GM19193 (cell line): ENCODE measurements around the gene SPATA12.

Source experiments
- POLR2A ChIP-seq: IDR thresholded peaks from 4 replicates; pipeline ENCODE4 v1.6.1; 2011; ENCODE audit not compliant: insufficient read depth, insufficient read length; ENCODE audit errors: extremely low read depth

SPATA12 gene

DNA sequence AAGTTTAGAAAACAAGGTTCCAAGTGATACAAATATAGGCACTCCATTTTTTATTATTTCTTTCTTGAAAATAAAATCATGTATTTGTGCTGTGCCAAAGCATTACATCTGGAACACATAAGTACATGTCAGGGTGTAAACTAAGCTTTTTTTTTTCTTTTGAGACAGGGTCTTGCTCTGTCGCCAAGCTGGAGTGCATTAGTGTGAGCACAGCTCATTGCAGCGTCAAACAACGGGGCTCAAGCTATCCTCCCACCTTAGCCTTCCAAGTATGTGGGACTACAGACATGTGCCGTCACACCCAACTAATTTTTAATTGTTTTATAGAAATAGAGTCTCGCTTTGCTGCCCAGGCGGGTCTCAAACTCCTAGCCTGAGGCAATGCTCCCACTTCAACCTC is 9.0 kb downstream of the SPATA12 start:
- TF ChIP-seq POLR2A = no peak

DNA sequence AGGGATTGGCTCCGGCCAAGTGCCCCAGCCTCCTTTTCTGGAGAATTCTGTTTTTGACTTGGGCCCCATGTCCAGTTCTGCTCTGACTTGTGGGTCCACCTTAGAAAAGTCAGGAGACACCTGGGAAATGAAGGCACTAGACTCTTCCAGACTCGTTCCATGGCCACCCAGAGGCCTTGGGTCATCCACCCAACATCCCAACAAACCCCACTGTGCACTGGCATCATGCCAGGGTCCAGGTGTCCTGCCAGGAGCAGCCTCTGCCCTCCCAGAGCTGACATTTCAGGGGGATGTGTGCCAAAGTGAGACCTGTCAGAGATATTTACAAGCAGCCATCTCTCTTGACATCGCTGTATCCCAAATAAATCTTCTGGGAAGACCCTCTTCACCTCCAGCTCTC is 13.2 kb downstream of the SPATA12 start:
- no peak for TF ChIP-seq POLR2A

DNA sequence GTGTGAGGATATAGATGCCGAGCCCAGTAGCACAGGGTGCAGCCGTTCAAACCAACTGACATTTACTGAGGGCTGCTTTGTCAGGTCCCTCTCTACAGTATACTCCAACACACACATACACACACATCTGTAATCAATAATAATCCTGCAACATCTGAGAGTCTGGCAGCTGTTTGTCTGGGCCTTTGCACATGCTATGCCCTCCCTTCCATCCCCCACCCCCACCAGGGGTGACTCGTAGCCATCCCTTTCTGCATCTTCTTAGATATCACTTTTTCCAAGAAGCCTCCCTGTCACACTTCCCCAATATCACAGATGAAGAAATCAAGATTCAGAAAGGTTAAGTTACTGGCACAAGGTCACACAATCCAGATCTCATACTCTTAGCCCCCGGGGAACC is 13.7 kb downstream of the SPATA12 start:
- TF ChIP-seq POLR2A = no peak

DNA sequence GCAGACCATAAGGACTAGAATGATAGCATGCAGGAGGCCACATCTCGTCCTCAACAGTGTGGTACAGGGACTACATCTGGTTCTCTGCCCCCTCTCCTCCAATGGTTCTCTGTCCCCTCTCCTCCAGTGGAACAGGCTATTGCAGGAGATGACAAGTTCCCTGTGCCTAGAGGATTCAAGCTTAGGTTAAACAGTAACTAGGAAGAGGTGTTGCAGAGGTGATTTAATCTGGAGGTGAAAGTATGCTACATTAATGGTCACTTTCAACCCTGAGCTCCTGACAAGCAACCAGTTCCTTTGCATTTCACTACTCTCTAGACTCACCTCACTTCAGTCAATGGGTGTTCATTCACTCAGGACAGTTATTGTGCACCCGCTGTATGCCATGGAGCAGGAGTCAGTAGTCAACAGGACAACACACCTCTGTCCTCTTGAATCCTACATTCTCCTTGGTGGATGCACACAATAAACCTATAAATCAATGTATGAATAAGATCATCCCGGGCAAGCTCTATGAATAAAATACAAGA is 16.0 kb downstream of the SPATA12 start:
- no peak for TF ChIP-seq POLR2A

DNA sequence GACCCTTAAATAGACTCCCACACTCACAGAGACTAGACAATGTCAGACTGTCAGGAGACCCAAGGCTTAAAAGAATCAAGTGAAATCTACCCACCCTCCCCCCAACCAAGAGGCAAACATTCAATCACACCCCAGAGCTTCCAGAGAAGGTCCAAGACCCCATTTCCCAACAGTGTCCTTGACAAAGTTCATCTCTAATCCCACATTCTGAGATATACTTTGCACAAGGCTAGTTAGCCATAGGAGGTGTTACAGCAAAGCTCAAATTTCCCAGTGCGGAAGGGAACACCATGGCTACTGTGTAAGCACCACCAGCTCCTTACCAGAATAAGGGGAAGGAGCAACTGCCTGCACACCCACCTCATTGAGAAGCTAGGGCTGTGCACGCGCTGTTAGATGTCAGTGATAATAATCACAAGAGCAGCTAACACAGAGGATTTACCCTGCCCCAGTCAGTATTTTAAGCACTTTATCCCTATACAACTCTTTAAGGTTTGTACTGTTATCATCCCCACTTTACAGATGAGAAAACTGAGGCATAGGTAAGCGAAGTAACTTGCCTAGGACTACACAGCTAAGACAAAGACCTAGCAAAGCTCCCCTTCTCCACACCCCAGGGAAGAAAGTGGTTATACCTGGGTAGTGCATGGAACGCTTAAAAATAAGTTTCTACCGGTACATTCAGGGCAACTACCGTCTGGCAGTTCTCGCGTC is 17.3 kb downstream of the SPATA12 start:
- TF ChIP-seq POLR2A = no peak

DNA sequence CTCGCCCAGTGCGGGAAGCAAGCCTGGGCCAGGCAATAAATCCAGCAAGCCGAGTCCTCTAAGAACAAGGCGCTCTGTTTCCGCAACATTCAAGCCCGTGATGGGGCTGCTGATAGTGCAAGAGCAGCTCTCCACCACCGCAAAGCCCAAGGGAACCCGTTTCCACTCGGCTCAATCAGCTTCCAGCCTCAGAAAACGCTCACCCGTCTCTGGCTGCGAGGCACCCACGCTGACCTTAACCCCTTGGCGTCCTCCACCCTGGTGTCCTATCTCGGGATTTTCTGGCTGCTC is 17.8 kb downstream of the SPATA12 start:
- TF ChIP-seq POLR2A = no peak

DNA sequence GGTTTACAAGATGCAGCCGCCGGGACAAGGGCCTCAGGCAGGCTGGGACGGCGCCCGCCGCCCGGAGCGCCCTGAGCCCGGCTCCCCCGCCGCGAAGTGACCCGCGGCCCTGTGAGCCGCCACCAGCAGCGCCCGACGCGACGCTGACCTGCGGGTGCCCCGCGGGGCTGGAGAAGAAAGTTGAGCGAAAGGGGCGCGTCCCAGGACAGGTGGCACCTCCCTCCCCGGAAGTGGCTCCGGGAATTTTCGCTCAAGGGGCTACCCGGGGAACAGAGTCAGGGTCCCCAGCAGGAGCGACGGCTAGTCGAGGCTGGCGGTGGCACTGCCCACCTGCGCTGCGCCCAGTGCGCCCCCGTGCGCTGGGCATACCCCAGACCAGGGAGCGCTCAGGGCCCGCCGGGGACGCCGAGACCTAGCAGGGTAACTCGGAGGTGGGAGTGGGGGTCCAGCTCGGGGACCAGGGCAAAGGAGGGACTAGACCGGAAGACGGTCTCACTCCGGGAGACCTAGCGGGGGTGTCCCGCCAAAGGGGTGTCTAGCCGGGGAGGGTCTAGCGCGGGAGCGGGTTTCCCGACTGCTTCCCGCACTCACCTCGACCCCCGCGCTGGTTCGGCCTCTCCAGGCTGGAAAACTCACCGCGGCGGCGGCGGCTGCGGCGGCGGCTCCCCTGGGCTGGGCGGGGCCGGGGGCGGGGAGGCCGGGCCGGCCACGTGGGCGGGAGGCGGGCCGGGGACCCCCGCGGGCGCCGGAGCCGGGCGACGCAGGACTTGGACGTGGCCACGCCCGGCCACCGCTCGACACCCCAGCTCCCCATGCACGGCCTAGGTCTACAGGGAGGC is 18.4 kb downstream of the SPATA12 start:
- TF ChIP-seq POLR2A = no peak

DNA sequence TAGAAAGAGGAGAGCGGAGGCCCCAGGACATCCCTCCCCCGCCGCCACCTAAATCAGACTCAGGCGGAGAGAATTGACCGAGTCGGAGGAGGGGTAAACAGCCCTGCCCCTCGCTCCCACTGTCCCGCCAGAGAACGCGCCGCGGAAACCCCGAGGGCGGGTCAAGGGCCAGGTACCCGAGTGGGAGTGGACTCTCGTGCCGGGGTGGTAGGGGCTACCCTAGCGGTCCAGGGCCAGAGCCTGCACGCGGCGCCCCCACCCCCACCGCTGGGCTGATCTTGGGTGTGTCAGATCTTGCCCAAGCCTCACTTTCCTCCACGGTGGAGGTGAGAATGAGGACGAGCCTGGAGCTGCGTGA is 19.0 kb downstream of the SPATA12 start:
- TF ChIP-seq POLR2A = no peak

DNA sequence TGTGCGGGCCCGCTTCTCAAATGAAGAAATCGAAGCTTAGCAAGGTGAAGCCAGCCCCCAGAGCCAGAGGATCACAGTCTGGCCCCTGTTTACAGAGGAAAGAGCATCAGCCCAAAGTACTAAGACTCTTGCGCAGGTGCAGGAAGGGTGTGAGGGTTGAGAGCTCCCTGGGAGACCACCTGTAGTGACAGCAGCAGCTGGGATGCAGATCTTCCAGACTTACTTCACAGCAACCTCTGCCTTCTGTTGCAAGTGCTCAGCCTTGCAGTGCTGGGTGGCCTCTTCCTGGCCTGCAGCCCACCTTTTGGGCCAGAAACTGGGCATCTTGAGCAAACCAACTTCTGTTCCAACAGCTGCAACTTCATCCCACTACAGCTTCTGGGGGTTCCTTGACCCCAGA is 19.7 kb downstream of the SPATA12 start:
- TF ChIP-seq POLR2A = no peak

DNA sequence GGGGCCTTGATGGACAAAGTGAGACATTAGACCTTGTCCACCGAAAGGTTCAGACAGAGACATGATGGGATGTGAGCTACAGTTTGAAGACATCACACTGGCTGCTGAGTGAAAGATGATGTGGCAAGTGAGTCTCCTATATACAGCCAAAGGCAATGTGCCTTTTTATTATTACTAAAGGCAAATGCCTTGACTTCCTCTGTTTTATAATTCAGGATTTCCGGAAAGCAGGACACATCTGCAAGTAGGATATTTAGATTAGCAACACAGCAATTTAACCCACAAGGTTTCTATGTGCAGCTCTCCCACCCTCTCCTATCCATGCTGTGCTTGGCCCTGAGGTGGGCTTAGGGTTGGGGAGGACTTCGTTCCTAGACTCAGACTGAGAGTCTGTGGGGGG is 20.7 kb downstream of the SPATA12 start:
- TF ChIP-seq POLR2A = no peak

DNA sequence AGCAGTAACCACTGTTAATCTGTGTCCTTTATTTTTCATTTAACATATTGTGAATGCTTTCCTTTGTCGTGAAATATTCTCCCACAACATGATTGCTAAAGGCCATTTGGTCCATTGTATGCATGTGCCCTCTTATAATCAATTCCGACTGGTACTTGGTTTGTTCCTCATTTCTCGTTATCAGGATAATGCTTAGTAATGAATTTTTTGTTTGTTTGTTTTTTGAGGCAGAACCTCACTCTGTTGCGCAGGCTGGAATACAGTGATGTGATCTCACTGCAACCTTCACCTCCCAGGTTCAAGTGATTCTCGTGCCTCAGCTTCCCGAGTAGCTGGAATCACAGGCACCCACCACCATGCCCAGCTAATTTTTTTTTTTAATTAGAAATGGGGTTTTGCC is 22.0 kb downstream of the SPATA12 start:
- TF ChIP-seq POLR2A = no peak

DNA sequence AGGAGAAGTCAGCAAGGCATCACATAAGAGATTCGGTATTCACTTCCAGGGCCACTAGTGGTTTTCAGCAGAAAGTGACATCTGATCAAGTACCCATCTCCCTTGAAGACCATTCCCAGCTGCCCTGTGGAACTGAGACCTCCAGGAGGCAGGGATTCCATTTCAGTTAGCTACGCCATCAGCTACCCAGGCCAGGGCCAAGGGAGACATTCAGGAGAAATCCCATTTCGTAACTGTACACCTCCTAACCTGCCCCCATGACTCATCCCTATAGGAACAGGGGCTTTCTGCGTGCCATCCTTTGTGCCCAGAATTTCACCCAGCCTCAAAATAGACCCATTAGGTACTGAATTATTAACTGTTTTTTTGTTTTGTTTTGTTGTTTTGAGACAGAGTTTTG is 24.7 kb downstream of the SPATA12 start:
- no peak for TF ChIP-seq POLR2A

DNA sequence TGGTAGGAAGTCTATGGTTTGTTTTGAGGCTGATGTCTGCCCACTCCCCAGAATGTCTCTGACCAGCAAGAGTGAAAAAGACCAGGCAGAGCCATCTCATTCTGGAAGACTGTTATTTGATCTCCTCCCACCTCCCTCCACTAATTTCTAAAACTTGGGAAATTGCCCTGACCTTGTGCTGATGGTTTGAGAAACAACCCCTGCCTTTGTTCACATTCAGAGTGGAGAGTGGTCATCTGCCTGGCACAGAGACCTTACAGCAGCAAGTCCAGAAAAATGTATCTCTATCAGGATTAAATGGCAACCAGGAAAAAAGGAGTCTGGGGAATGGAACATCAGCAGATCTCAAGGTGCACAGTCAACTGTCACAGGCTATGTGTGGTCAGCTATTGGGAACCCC is 25.7 kb downstream of the SPATA12 start:
- no peak for TF ChIP-seq POLR2A

DNA sequence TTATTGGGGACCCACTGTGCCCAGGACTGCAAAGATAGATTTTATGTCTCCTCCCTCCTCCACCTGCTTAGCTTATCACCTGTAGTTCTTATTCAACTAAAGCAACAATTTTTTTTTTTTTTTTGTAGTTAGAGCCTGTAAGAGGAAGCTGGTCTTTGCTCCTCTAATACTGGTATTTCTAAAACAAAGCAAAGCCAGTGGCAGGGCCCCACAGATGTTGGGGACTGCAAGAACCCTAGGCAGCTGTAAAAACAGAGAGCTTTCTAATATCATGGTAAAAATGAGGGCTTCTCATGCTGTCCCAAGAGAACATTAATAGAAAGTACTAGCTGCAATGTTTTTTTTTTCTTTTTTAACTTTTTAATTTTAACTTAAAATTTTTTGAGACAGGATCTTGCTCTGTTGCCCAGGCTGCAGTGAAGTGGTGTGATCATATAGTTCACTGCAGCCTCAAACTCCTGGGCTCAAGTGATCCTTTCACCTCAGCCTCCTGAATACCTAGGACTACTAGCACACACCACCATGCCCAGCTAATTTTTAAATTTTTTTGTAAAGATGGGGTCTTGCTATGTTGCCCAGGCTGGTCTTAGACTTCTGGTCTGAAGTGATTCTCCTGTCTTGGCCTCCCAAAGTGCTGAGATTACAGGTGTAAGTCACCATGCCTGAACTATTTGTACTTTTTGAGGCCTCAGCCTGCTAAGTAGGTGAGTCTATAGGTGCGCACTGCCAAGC is 27.1 kb downstream of the SPATA12 start:
- TF ChIP-seq POLR2A = no peak

DNA sequence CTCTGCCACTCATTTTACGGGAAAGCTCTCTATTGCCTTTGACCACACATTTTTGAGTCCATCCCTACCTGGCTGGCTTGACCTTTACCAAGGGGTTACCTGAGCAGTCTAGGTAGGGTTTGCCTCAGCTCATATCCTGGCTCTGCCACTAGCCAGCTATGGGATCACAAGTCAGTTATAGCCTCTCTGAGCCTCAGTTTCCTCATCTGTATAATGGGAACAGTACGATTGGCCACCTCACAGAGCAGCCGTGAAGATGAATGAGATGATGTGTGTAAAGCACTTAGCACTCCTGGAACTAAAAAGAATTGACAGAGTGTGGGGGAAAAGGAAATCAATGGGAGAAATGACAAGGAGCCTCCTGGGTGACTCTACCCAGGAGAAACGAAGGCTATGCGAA is 28.0 kb downstream of the SPATA12 start:
- TF ChIP-seq POLR2A = no peak

DNA sequence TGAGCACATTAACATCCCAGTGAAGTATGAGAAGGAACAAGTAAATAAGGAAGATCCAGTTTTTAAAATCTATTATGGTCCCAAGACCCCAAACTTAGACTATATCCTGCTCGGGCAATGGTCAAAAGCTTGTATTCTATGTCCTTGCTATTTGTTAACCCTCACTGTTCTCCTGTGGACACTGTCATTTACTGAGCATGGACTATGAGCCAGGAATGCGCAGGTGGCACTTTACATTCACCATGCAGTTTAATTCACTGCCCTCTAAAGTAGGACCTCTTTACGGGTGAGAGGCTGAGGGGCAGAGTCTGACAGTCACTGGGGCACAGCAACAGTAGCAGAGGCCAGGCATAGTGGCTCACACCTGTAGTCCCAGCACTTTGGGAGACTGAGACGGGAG is 28.6 kb downstream of the SPATA12 start:
- no peak for TF ChIP-seq POLR2A

DNA sequence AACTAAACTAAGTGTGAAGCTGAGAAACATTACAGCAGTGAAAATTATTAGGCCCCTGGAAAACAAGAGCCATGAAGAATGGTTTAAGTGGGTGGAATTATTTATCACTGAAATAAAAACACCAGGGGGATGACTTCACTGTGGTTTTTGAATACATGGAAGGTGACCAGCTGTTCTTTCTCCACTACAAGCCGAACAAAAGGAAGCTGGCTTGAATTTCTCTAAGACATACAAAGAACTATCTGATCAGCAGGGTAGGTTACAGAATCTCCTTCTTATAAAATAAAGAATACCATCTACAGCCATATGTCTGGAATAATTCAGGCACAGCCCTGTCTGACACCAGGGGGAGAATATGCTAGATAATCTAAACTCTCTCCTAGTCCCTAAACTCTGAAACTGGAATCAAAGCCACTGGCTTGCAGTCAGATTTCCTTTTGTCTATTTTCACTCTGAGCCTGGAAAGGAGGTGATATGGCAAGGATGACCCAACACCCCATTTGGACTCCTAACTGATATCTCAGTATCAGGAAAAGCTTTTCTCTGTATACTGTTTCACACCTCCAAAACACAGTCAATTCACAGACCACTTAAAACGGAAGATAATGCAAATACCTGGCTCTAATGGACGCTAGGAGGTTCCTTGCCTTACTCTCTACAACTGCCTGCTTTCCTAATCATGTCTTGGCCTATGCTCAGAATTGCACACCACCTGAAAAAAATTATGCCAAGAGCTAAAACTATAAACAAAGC is 31.2 kb downstream of the SPATA12 start:
- no peak for TF ChIP-seq POLR2A
